Mammary epithelial cell (primary cell): ENCODE data around the gene C10orf95.

Experiments
- EZH2 ChIP-seq: IDR thresholded peaks from 2 replicates; pipeline ENCODE4 v1.6.1; 2012; ENCODE audit warnings: low read length, inconsistent platforms, borderline replicate concordance
- TF ChIP-seq, protein P1 (sequence below), 2 donors: IDR thresholded peaks in 1 of 2; conservative IDR thresholded peaks in 1 of 2; 2 replicates each; pipeline ENCODE4 v1.5.1; 2011 to 2012; ENCODE audit warnings: inconsistent platforms in 2 of 2, low read length in 2 of 2, mild to moderate bottlenecking in 2 of 2, control low read depth in 1 of 2, low read depth in 1 of 2; ENCODE audit not compliant: insufficient read depth in 1 of 2; ENCODE audit errors: extremely low read depth in 1 of 2

DNA sequence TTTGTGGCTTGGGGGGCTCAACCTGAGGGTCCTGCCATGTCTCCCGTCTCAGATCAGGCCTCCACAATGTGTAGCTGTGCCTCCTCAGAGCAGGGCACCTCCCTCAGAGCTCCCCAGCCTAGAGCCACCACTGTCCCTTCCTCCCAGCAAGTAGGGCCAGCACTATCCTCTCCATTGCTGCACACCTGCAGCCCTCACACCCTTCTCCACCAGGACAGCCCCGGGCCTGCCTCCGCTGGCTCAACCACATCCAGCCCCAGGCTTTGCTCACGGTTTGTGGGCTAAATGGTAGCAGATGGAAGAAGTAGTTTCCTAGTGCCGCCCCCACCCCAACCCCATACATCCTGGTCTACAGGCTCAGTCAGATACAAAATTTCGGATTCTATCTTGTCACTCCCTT is 45.7 kb downstream of the C10orf95 start:
- TF ChIP-seq, protein P1, sequence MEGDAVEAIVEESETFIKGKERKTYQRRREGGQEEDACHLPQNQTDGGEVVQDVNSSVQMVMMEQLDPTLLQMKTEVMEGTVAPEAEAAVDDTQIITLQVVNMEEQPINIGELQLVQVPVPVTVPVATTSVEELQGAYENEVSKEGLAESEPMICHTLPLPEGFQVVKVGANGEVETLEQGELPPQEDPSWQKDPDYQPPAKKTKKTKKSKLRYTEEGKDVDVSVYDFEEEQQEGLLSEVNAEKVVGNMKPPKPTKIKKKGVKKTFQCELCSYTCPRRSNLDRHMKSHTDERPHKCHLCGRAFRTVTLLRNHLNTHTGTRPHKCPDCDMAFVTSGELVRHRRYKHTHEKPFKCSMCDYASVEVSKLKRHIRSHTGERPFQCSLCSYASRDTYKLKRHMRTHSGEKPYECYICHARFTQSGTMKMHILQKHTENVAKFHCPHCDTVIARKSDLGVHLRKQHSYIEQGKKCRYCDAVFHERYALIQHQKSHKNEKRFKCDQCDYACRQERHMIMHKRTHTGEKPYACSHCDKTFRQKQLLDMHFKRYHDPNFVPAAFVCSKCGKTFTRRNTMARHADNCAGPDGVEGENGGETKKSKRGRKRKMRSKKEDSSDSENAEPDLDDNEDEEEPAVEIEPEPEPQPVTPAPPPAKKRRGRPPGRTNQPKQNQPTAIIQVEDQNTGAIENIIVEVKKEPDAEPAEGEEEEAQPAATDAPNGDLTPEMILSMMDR (conservative IDR thresholded peaks at IDR 0.05 in 1 of 2, IDR thresholded peaks at IDR 0.05 in 1 of 2; ENCODE audit: extremely low read depth in 1 of 2, insufficient read depth in 1 of 2, low read depth in 1 of 2, low read length in 2 of 2): no peak
- TF ChIP-seq EZH2: no peak
